OCI-LY3 (cell line): Measurements from ENCODE around the gene MTERF1.
A peak's percentile ranks its signal among the peaks of the same experiment; 100 is the strongest.
"Not testable (repeated sequence)": the region's sequence is repeated elsewhere in the genome, so short reads cannot be mapped to it uniquely, and the experiment has no call there.

Source experiments
- H2AFZ ChIP-seq: fragments of 200-600, 300-600 bp; shearing (Covaris generic); 2 replicates; pipeline ENCODE4 v1.6.0; 2014; ENCODE audit warnings: antibody characterized with exemption, low read depth, low read length
- H3K27ac ChIP-seq: fragments of 200-600, 300-600 bp; sonication (generic); 2 replicates; pipeline ENCODE4 v1.5.1; 2014; ENCODE audit warnings: mild to moderate bottlenecking, low read length, moderate library complexity, mixed read lengths
- H3K27me3 ChIP-seq: fragments of 200-600, 300-600 bp; sonication (generic); 2 replicates; pipeline ENCODE4 v1.6.1; 2014; ENCODE audit warnings: low read depth, low read length, mixed read lengths
- H3K36me3 ChIP-seq: fragments of 200-600, 300-600 bp; sonication (generic); replicated peaks from 2 replicates; pipeline ENCODE3; 2014; ENCODE audit warnings: low read depth, low read length, mixed read lengths
- H3K4me1 ChIP-seq: fragments of 300-600, 200-600 bp; sonication (generic); 2 replicates; pipeline ENCODE4 v1.6.1; 2014; ENCODE audit warnings: low read length, mixed read lengths
- H3K4me2 ChIP-seq: fragments of 200-600, 300-600 bp; sonication (generic); 2 replicates; pipeline ENCODE4 v1.6.1; 2014; ENCODE audit warnings: low read length, mixed read lengths
- H3K4me3 ChIP-seq: fragments of 300-600, 200-600 bp; sonication (generic); 2 replicates; pipeline ENCODE4 v1.5.1; 2014; ENCODE audit warnings: antibody characterized with exemption, mild to moderate bottlenecking, low read length, moderate library complexity
- H3K79me2 ChIP-seq: fragments of 300-600, 200-600 bp; shearing (Covaris generic); 2 replicates; pipeline ENCODE4 v1.6.1; 2014; ENCODE audit warnings: mild to moderate bottlenecking, low read length, mixed read lengths
- H3K9ac ChIP-seq: fragments of 300-600, 200-600 bp; shearing (Covaris generic); 2 replicates; pipeline ENCODE4 v1.6.0; 2014; ENCODE audit warnings: mild to moderate bottlenecking, low read length, moderate library complexity
- H3K9me3 ChIP-seq: fragments of 200-600, 300-600 bp; shearing (Covaris generic); 2 replicates; pipeline ENCODE4 v1.6.1; 2014; ENCODE audit warnings: low read length, mixed read lengths; ENCODE audit not compliant: insufficient read depth
- H4K20me1 ChIP-seq: fragments of 200-600, 300-600 bp; sonication (generic); 2 replicates; pipeline ENCODE4 v1.6.1; 2016; ENCODE audit warnings: low read length, mixed read lengths; ENCODE audit not compliant: insufficient read depth
- CTCF ChIP-seq: fragments of 200-600, 300-600 bp; sonication (generic); IDR thresholded peaks from 2 replicates; pipeline ENCODE4 v1.5.1; 2014; ENCODE audit warnings: antibody characterized with exemption, low read length, low read depth
- EZH2phosphoT487 ChIP-seq: fragments of 200-600 bp; shearing (Covaris generic); IDR thresholded peaks from 2 replicates; pipeline ENCODE4 v1.6.1; 2018; ENCODE audit warnings: antibody characterized with exemption, mixed run types, low read depth

MTERF1 gene

GRCh38 chr7:91866599-91867148 is 13.8 kb downstream of the MTERF1 start:
- H3K27me3 ChIP-seq, result no peaks in the 10 kb centered on the region
- no peaks in the 10 kb centered on the region for H4K20me1 ChIP-seq
- no peaks in the 10 kb centered on the region for H3K4me1 ChIP-seq
- H2AFZ ChIP-seq, result no peak overlapping the region
- no peak for TF ChIP-seq EZH2phosphoT487
- TF ChIP-seq CTCF, result no peak
- H3K9ac ChIP-seq, result no peak overlapping the region
- no peak overlapping the region for H3K4me3 ChIP-seq
- no peak overlapping the region for H3K4me2 ChIP-seq
- no peaks in the 10 kb centered on the region for H3K9me3 ChIP-seq
- no peaks in the 10 kb centered on the region for H3K79me2 ChIP-seq
- H3K27ac ChIP-seq, result no peak overlapping the region
- no peaks in the 10 kb centered on the region for H3K36me3 ChIP-seq

GRCh38 chr7:91865511-91865910 is 15.0 kb downstream of the MTERF1 start:
- H4K20me1 ChIP-seq, result no peaks in the 10 kb centered on the region
- no peak overlapping the region for H2AFZ ChIP-seq
- no peaks in the 10 kb centered on the region for H3K9me3 ChIP-seq
- no peaks in the 10 kb centered on the region for H3K4me1 ChIP-seq
- no peaks in the 10 kb centered on the region for H3K36me3 ChIP-seq
- H3K27me3 ChIP-seq, result no peaks in the 10 kb centered on the region
- no peak overlapping the region for H3K4me2 ChIP-seq
- no peak overlapping the region for H3K9ac ChIP-seq
- TF ChIP-seq EZH2phosphoT487, result no peak
- H3K27ac ChIP-seq, result no peak overlapping the region
- H3K4me3 ChIP-seq, result no peak overlapping the region
- H3K79me2 ChIP-seq, result no peaks in the 10 kb centered on the region

DNA sequence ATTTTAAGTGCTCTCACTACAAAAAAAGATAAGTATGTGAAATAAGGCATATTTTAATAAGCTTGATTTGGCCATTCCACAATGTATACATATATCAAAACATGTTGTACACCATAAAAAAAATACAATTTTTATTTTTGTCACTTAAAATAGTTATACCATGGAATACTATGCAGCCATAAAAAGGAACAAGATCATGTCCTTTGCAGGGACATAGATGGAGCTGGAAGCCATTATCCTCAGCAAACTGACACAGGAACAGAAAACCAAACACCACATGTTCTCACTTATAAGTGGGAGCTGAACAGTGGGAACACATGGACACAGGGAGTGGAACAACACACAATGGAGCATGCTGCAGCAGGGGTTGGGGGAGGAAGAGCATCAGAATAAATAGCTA is 15.9 kb downstream of the MTERF1 start:
- H3K27ac ChIP-seq, H3K27me3 ChIP-seq: not testable (repeated sequence)

DNA sequence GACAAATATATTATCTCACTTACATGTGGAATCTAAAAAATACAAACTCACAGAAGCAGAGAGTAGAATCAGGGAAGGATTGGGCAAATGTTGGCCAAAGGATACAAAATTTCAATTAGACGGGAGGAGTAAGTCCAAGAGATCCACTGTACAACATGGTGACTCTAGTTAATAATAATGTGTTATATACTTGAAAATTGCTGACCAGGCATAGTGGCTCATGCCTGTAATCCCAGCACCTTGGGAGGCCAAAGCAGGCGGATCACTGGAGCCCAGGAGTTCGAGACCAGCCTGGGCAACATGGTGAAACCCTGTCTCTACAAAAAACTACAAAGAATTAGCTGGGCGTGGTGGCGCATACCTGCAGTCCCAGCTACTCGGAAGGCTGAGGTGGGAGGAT is 16.4 kb downstream of the MTERF1 start:
- no peaks in the 10 kb centered on the region for H3K27me3 ChIP-seq
- no peak overlapping the region for H3K4me2 ChIP-seq
- H3K27ac ChIP-seq, result no peak overlapping the region
- no peaks in the 10 kb centered on the region for H3K4me1 ChIP-seq
- TF ChIP-seq CTCF (no peak), EZH2phosphoT487 (no peak)
- H3K36me3 ChIP-seq, result no peaks in the 10 kb centered on the region
- H3K9ac ChIP-seq, result no peak overlapping the region
- no peaks in the 10 kb centered on the region for H3K9me3 ChIP-seq
- H3K4me3 ChIP-seq, result no peak overlapping the region
- no peaks in the 10 kb centered on the region for H3K79me2 ChIP-seq
- no peaks in the 10 kb centered on the region for H4K20me1 ChIP-seq
- no peak overlapping the region for H2AFZ ChIP-seq

More for the DNA sequence above, 15.9 kb downstream of the MTERF1 start:
- not testable (repeated sequence) for H3K79me2 ChIP-seq, H3K36me3 ChIP-seq, H3K4me2 ChIP-seq, H3K4me3 ChIP-seq, H3K9ac ChIP-seq, H3K4me1 ChIP-seq, H2AFZ ChIP-seq, H3K9me3 ChIP-seq, H4K20me1 ChIP-seq

- no peak overlapping the region for H2AFZ ChIP-seq
- H3K9ac ChIP-seq, result no peak overlapping the region
- H3K4me3 ChIP-seq, result no peak overlapping the region
- H3K4me1 ChIP-seq, result no peaks in the 10 kb centered on the region
- no peaks in the 10 kb centered on the region for H3K27me3 ChIP-seq
- no peaks in the 10 kb centered on the region for H3K9me3 ChIP-seq
- H3K79me2 ChIP-seq, result no peaks in the 10 kb centered on the region
- H3K27ac ChIP-seq, result no peak overlapping the region
- H3K4me2 ChIP-seq, result no peak overlapping the region
- H3K36me3 ChIP-seq, result no peaks in the 10 kb centered on the region
- TF ChIP-seq EZH2phosphoT487 (no peak), CTCF (peak; percentile 59)
- H4K20me1 ChIP-seq, result 0 out of 2 replicates have a peak, but pooled peaks cover 3% of the 10 kb centered on the region
Measured at GRCh38 chr7:91852263-91852741, 28.2 kb downstream of the MTERF1 start.
